Upper lobe of left lung (tissue), 6 donors: ENCODE data around the gene CPNE4. TPM values are rescaled to one million over a fixed set of nuclear protein-coding genes. Genes with fewer than 3 reads are reported as not detected.

Source experiments
- ATAC-seq, 2 donors: fragments of 200-7000 bp; cut with Tn5 transposase; one replicate each; pipeline ENCODE4 v1.9.1; 2022; ENCODE audit warnings: mild to moderate bottlenecking in 2 of 2, moderate library complexity in 2 of 2; ENCODE audit not compliant: low FRiP score in 2 of 2
- DNase-seq, 2 donors: peaks; one replicate each; pipeline ENCODE4 v3.0.0-alpha.2; 2019 to 2020
- H3K27ac ChIP-seq, 4 donors: fragments of 200-600 bp; sonication (generic); one replicate each; pipeline ENCODE4 v1.5.1; 2016 to 2019
- H3K27me3 ChIP-seq, 4 donors: fragments of 200-600 bp; sonication (generic); one replicate each; pipeline ENCODE4 v1.5.1; 2017 to 2019
- H3K36me3 ChIP-seq, 4 donors: fragments of 200-600 bp; sonication (generic); one replicate each; pipeline ENCODE4 v1.5.1; 2016 to 2019
- H3K4me1 ChIP-seq, 4 donors: fragments of 200-600 bp; sonication (generic); one replicate each; pipeline ENCODE4 v1.5.1; 2018 to 2019
- H3K4me3 ChIP-seq, 4 donors: fragments of 200-600 bp; sonication (generic); one replicate each; pipeline ENCODE4 v1.5.1; 2017 to 2019; ENCODE audit warnings: mild to moderate bottlenecking in 2 of 4, moderate library complexity in 1 of 4
- H3K9me3 ChIP-seq, 4 donors: fragments of 200-600 bp; sonication (generic); one replicate each; pipeline ENCODE4 v1.5.1; 2018 to 2019
- EP300 ChIP-seq, 4 donors: sonication (generic); formaldehyde crosslinking; IDR thresholded peaks; one replicate each; pipeline ENCODE4 v1.5.1; 2017; ENCODE audit warnings: antibody characterized with exemption in 4 of 4, control low read depth in 2 of 4
- POLR2A ChIP-seq, 4 donors: fragments of 450-650 bp; IDR thresholded peaks; one replicate each; pipeline ENCODE4 v1.5.1; 2016 to 2017; ENCODE audit warnings: antibody characterized with exemption in 4 of 4, mild to moderate bottlenecking in 2 of 4
- POLR2AphosphoS5 ChIP-seq, 2 donors: sonication (generic); formaldehyde crosslinking; IDR thresholded peaks; one replicate each; pipeline ENCODE4 v1.5.1; 2017; ENCODE audit warnings: antibody characterized with exemption in 2 of 2
- WGBS, 2 donors: methylation state at CpG; one replicate each; pipeline ENCODE4 v1.1.5; 2017 to 2018; 5-methylcytosine and 5-hydroxymethylcytosine counted together
- total RNA-seq, 6 donors: library from RNA; depleted of rRNA in 4 of 6; stranded (reverse); fragments of >200 nt in 4 of 6; gene quantifications; one replicate each; pipeline versions ENCODE4 v1.1.0 to v1.2.1, GENCODE V29; 2016 to 2021
- TF ChIP-seq, protein P1 (sequence below), 6 experiments: fragments of 450-650 bp in 4 of 6; fragments of 200-600 bp in 2 of 6; sonication (generic) in 2 of 6; IDR thresholded peaks; one replicate each; pipeline ENCODE4 v1.5.1; 2016 to 2019; ENCODE audit warnings: antibody characterized with exemption in 6 of 6
- donor health status: DM: no; HTN: no; CAD: no; lungs with moderate emphysema.
- donor health status: DM: no; HTN: yes; CAD: no; lungs with severe emphysema.

The CPNE4 gene
- total RNA-seq, 6 donors from 2014 or later, result 0.34 to 2.1 (median 0.47) TPM; not detected in 3

DNA sequence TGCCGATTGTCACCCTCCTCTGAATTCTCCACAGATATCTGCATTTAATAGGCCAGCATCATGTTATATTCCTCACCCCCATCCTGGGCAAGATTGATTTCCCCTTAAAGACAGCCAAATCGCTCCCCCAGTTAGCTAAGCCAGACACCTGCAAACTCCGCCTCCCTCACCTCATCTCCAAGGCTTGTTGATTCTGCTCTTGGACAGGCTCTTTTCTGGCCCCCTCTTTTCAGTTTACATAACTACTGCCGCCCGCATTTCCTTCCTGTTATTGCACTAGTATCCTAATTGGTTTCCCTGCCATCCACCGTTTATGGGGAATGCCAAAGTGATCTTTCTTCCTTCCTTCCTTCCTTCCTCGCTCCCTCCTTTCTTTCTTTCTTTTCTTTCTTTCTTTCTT is 317.3 kb downstream of the CPNE4 start:
- no peak overlapping the region for H3K4me3 ChIP-seq
- H3K9me3 ChIP-seq, result no peaks in the 10 kb centered on the region
- no peak for ATAC-seq
- no peak for DNase-seq
- H3K4me1 ChIP-seq, result no peaks in the 10 kb centered on the region
- H3K36me3 ChIP-seq, result no peaks in the 10 kb centered on the region
- H3K27me3 ChIP-seq, result no peaks in the 10 kb centered on the region
- TF ChIP-seq POLR2A (IDR thresholded peaks at IDR 0.05) (no peak), EP300 (IDR thresholded peaks at IDR 0.05) (no peak), POLR2AphosphoS5 (IDR thresholded peaks at IDR 0.05) (no peak)
- TF ChIP-seq, protein P1, sequence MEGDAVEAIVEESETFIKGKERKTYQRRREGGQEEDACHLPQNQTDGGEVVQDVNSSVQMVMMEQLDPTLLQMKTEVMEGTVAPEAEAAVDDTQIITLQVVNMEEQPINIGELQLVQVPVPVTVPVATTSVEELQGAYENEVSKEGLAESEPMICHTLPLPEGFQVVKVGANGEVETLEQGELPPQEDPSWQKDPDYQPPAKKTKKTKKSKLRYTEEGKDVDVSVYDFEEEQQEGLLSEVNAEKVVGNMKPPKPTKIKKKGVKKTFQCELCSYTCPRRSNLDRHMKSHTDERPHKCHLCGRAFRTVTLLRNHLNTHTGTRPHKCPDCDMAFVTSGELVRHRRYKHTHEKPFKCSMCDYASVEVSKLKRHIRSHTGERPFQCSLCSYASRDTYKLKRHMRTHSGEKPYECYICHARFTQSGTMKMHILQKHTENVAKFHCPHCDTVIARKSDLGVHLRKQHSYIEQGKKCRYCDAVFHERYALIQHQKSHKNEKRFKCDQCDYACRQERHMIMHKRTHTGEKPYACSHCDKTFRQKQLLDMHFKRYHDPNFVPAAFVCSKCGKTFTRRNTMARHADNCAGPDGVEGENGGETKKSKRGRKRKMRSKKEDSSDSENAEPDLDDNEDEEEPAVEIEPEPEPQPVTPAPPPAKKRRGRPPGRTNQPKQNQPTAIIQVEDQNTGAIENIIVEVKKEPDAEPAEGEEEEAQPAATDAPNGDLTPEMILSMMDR (IDR thresholded peaks at IDR 0.05), result no peak
- WGBS, 2 donors, result 54 to 57% methylated on average over 7 of the region's 7 CpGs
- H3K27ac ChIP-seq, result no peak overlapping the region

DNA sequence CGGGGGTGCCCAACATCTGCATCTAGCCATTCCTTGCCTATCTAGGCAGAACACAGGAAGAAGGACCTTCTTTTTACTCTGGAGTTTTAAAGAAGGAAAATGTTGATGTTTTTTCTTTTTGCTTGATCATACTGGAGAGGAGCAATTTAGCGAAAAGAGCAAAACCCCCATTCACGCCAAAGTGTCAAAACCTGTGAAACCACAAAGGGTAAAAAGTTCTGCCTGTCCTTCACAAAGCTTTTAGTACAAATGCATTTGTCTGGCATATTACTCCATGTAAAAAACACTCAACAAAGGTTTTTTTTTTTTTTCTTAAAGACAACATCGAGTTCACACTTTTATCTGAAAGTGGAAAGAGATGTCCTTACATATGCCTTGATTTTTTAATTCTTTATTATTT is 317.9 kb downstream of the CPNE4 start:
- Histone ChIP-seq H3K4me1 (no peaks in the 10 kb centered on the region), H3K27ac (no peak overlapping the region), H3K4me3 (no peak overlapping the region), H3K9me3 (no peaks in the 10 kb centered on the region), H3K27me3 (no peaks in the 10 kb centered on the region), H3K36me3 (no peaks in the 10 kb centered on the region)
- TF ChIP-seq POLR2AphosphoS5 (IDR thresholded peaks at IDR 0.05), result no peak
- no peak for TF ChIP-seq EP300 (IDR thresholded peaks at IDR 0.05)
- TF ChIP-seq POLR2A (IDR thresholded peaks at IDR 0.05), result no peak
- TF ChIP-seq, protein P1 (IDR thresholded peaks at IDR 0.05), result no peak
- ATAC-seq (no peak), DNase-seq (no peak)
- WGBS, 2 donors, result 72 to 79% methylated on average over 4 of the region's 4 CpGs

DNA sequence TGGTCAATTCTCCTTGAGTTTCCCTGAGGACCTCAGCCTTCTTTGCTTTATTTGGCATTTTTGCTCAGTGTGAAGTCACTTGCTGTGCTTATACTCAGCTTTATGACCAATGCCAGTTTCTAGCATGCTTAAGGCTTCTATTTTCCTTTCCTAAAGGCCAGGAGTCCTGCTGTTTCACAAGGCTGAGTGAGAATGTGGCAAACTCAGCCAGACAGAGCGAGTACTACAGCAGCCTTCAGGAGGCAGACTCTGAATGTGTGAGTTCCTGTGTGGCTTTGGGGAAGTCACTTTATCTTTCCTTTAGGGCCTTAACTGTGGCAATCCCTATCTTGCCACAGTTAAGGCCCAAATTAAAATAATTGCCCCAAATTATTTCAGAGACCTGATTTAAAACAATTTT is 318.8 kb downstream of the CPNE4 start:
- ATAC-seq, result no peak
- Histone ChIP-seq H3K9me3 (no peaks in the 10 kb centered on the region), H3K4me1 (no peaks in the 10 kb centered on the region), H3K4me3 (no peak overlapping the region), H3K36me3 (no peaks in the 10 kb centered on the region), H3K27ac (no peak overlapping the region), H3K27me3 (no peaks in the 10 kb centered on the region)
- no peak for TF ChIP-seq EP300 (IDR thresholded peaks at IDR 0.05)
- TF ChIP-seq, protein P1 (IDR thresholded peaks at IDR 0.05), result no peak
- TF ChIP-seq POLR2AphosphoS5 (IDR thresholded peaks at IDR 0.05), result no peak
- no peak for TF ChIP-seq POLR2A (IDR thresholded peaks at IDR 0.05)
- no peak for DNase-seq
- WGBS, 2 donors, result 31 to 62% methylated on average over 1 of the region's 1 CpG

DNA sequence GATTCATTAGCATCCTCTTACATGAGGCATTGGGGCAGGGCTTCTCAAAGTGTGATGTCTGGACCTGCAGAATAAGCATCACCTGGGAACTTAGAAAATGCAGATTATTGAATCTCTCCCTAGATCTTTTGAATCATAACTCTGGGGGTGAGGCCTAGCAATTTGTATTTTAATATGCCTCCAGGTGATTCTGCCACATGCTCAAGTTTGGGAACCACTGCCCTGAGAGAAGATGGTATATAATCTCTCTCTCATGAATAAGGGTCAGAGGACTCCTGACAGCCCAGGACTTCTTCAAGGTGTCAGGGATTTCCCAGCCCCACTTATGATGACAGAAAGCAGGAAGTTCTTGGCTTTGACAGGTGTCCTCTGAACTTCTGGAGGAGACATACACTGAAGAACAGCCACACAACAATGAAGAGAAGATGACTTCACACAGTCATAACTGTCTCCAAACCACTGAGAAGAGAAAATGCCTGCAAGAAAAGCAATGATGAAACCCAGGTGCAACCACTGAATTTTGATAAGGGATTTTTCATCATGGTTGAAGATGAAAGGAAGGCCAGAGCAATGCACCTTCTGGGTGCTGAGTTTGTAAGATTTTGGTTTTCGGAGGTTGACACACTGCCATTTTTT is 320.1 kb downstream of the CPNE4 start:
- TF ChIP-seq POLR2AphosphoS5 (IDR thresholded peaks at IDR 0.05) (no peak), EP300 (IDR thresholded peaks at IDR 0.05) (no peak), POLR2A (IDR thresholded peaks at IDR 0.05) (no peak)
- TF ChIP-seq, protein P1 (IDR thresholded peaks at IDR 0.05), result no peak
- no peaks in the 10 kb centered on the region for H3K36me3 ChIP-seq
- ATAC-seq, result no peak
- no peaks in the 10 kb centered on the region for H3K27me3 ChIP-seq
- no peak overlapping the region for H3K27ac ChIP-seq
- H3K4me3 ChIP-seq, result no peak overlapping the region
- DNase-seq, result no peak
- no peaks in the 10 kb centered on the region for H3K4me1 ChIP-seq
- WGBS, 2 donors, result 92 to 100% methylated on average over 1 of the region's 1 CpG
- H3K9me3 ChIP-seq, result no peaks in the 10 kb centered on the region
